HCT116 (cell line): ENCODE measurements around the gene MSRB3.

Source experiments
- CTCF ChIP-seq, 3 experiments: fragments of 200-600 bp in 1 of 3; sonication (generic) in 1 of 3; IDR thresholded peaks in 2 of 3; conservative IDR thresholded peaks in 1 of 3; 2 replicates each; pipeline ENCODE4 v1.5.1; 2012 to 2017; ENCODE audit warnings: low read depth in 2 of 3, low read length in 2 of 3, antibody characterized with exemption in 1 of 3, borderline replicate concordance in 1 of 3, control low read depth in 1 of 3, mild to moderate bottlenecking in 1 of 3, mixed read lengths in 1 of 3, mixed run types in 1 of 3, moderate library complexity in 1 of 3; ENCODE audit not compliant: insufficient read depth in 1 of 3
- POLR2A ChIP-seq: IDR thresholded peaks from 2 replicates; pipeline ENCODE4 v1.7.0; 2011; ENCODE audit warnings: borderline replicate concordance; ENCODE audit not compliant: insufficient read depth, insufficient read length; ENCODE audit errors: extremely low read depth
- POLR2AphosphoS5 ChIP-seq: IDR thresholded peaks from 2 replicates; pipeline ENCODE4 v1.6.1; 2011; ENCODE audit warnings: mild to moderate bottlenecking, low read depth, low read length, moderate library complexity
- REST ChIP-seq: IDR thresholded peaks from 2 replicates; pipeline ENCODE4 v1.6.1; 2012; ENCODE audit warnings: low read depth
- SRF ChIP-seq: IDR thresholded peaks from 2 replicates; pipeline ENCODE4 v1.6.1; 2012; ENCODE audit warnings: low read depth

- TF ChIP-seq POLR2A: no peak
- TF ChIP-seq REST: no peak
- TF ChIP-seq CTCF (IDR thresholded peaks at IDR 0.05 in 2 of 3, conservative IDR thresholded peaks at IDR 0.05 in 1 of 3; ENCODE audit: borderline replicate concordance in 1 of 3, insufficient read depth in 1 of 3, low read depth in 2 of 3, low read length in 2 of 3): no peak
- TF ChIP-seq POLR2AphosphoS5: no peak
- TF ChIP-seq SRF: no peak
These were observed 41.3 kb upstream of the MSRB3 start for GRCh38 chr12:65237153-65237552.
